K562 (cell line): ENCODE results near the gene EAPP. TPM values are rescaled to one million over a fixed set of nuclear protein-coding genes. Genes with fewer than 3 reads are reported as not detected.

ENCODE experiments used
- ATAC-seq: fragments of 200-7000 bp; cut with Tn5 transposase; 3 replicates; pipeline ENCODE4 v1.9.1; 2020; ENCODE audit warnings: moderate library complexity
- BruUV-seq: library from RNA; stranded (reverse); fragments of 400-500 nt; replicated peaks from 2 replicates; lab custom pipeline; 2021; lab: Mats Ljungman, UMichigan
- CTCF ChIA-PET: fragments of 300-600 bp; formaldehyde crosslinking; extraction: SDS; loops from one replicate; lab custom pipeline; 2021; ENCODE audit warnings: low intra/inter-chr PET ratio; lab: Yijun Ruan, JAX
- POLR2A ChIA-PET: fragments of 300-600, 350-650 bp; sonication (Branson Sonifier 250); formaldehyde crosslinking; extraction: SDS; loops from one replicate; lab custom pipeline; 2021; ENCODE audit warnings: antibody characterized with exemption, inconsistent platforms; lab: Yijun Ruan, JAX
- DNase-seq, 4 experiments: peaks; one replicate each; pipeline versions ENCODE4 v3.0.0 to v3.0.0-alpha.2; 2011 to 2018; ENCODE audit warnings: low spot score in 3 of 4, mixed read lengths in 3 of 4; ENCODE audit errors: extremely low read depth in 1 of 4
- FAIRE-seq: peaks from 2 replicates; lab custom pipeline; 2011; peaks lifted over from hg19 to GRCh38; lab: Jason Lieb, UNC
- H2AFZ ChIP-seq: 2 replicates; pipeline ENCODE4 v1.6.0; 2011; ENCODE audit warnings: low read depth, low read length, control low read depth, inconsistent platforms
- H3K27ac ChIP-seq: fragments of 200-600 bp; 3 replicates; pipeline ENCODE4 v1.8.0; 2011; ENCODE audit warnings: low read depth, mild to moderate bottlenecking, control low read depth, inconsistent platforms, low read length, moderate library complexity, mixed read lengths; ENCODE audit errors: extremely low read depth
- H3K27me3 ChIP-seq, 2 experiments: fragments of 300-600 bp in 1 of 2; 2 replicates in 1 of 2; 3 replicates in 1 of 2; pipeline versions ENCODE4 v1.6.0 to v1.8.0; 2011; ENCODE audit warnings: inconsistent platforms in 2 of 2, low read length in 2 of 2, mild to moderate bottlenecking in 1 of 2, mixed read lengths in 1 of 2, moderate library complexity in 1 of 2; ENCODE audit not compliant: control insufficient read depth in 2 of 2, insufficient read depth in 2 of 2
- H3K36me3 ChIP-seq: fragments of 300-600 bp; 3 replicates; pipeline ENCODE4 v1.8.0; 2011; ENCODE audit warnings: mild to moderate bottlenecking, low read length, inconsistent platforms; ENCODE audit not compliant: control insufficient read depth, insufficient read depth
- H3K4me1 ChIP-seq, 2 experiments: fragments of 200-600 bp in 1 of 2; replicated peaks in 1 of 2; 2 replicates in 1 of 2; 3 replicates in 1 of 2; pipeline versions ENCODE4 v1.5.1 to v1.8.0; 2011; ENCODE audit warnings: inconsistent platforms in 2 of 2, low read length in 2 of 2, mild to moderate bottlenecking in 1 of 2, mixed read lengths in 1 of 2, moderate library complexity in 1 of 2; ENCODE audit not compliant: control insufficient read depth in 2 of 2, insufficient read depth in 2 of 2
- H3K4me2 ChIP-seq: 2 replicates; pipeline ENCODE4 v1.6.1; 2011; ENCODE audit warnings: low read length, control low read depth, inconsistent platforms, mixed read lengths; ENCODE audit not compliant: insufficient read depth
- H3K4me3 ChIP-seq: fragments of 200-600 bp; sonication (generic), shearing (Covaris generic); 2 replicates; pipeline ENCODE4 v1.5.1; 2016; ENCODE audit warnings: control low read depth, inconsistent platforms
- H3K79me2 ChIP-seq: fragments of 200-600 bp; 3 replicates; pipeline ENCODE4 v1.8.0; 2011; ENCODE audit warnings: low read length, inconsistent platforms; ENCODE audit not compliant: control insufficient read depth, insufficient read depth
- H3K9ac ChIP-seq, 2 experiments: 2 replicates each; pipeline versions ENCODE4 v1.6.0 to v1.6.1; 2011; ENCODE audit warnings: low read depth in 2 of 2, low read length in 2 of 2, control low read depth in 1 of 2, inconsistent platforms in 1 of 2, mild to moderate bottlenecking in 1 of 2, mixed read lengths in 1 of 2; ENCODE audit not compliant: insufficient read depth in 1 of 2
- H3K9me1 ChIP-seq: one replicate; pipeline ENCODE4 v1.6.0; 2011; ENCODE audit warnings: inconsistent platforms, mild to moderate bottlenecking, low read length, moderate library complexity; ENCODE audit not compliant: control insufficient read depth, insufficient read depth
- H3K9me3 ChIP-seq: replicated peaks from 2 replicates; pipeline ENCODE4 v1.5.1; 2011; ENCODE audit warnings: low read depth, low read length, inconsistent platforms; ENCODE audit not compliant: control insufficient read depth, insufficient read depth
- H4K20me1 ChIP-seq: replicated peaks from 2 replicates; pipeline ENCODE4 v1.6.1; 2011; ENCODE audit warnings: low read length, inconsistent platforms, mixed read lengths; ENCODE audit not compliant: control insufficient read depth, insufficient read depth
- GATAD2A ChIP-seq: fragments of 450-650 bp; IDR thresholded peaks from 2 replicates; pipeline ENCODE4 v1.6.1; 2017
- GTF2E2 ChIP-seq: fragments of 200-800 bp; sonication (Bioruptor generic); IDR thresholded peaks from 2 replicates; pipeline ENCODE4 v1.6.1; 2016; ENCODE audit warnings: missing genetic modification characterization, missing compliant biosample characterization
- PTTG1 ChIP-seq: fragments of 450-650 bp; IDR thresholded peaks from 2 replicates; pipeline ENCODE4 v1.6.1; 2016; ENCODE audit warnings: low read depth, mild to moderate bottlenecking, missing genetic modification characterization, missing compliant biosample characterization
- RFX1 ChIP-seq: fragments of 450-650 bp; IDR thresholded peaks from 2 replicates; pipeline ENCODE4 v1.6.1; 2016; ENCODE audit warnings: mild to moderate bottlenecking, moderate library complexity
- ZFX ChIP-seq: sonication (generic); formaldehyde crosslinking; IDR thresholded peaks from 2 replicates; pipeline ENCODE4 v1.8.0; 2022; ENCODE audit warnings: mild to moderate bottlenecking, missing genetic modification reagents, moderate library complexity
- ZHX1 ChIP-seq: fragments of 150-350 bp; conservative IDR thresholded peaks from 2 replicates; pipeline ENCODE4 v1.6.1; 2014; ENCODE audit warnings: low read length
- ZKSCAN3 ChIP-seq: fragments of 250-450 bp; sonication (Bioruptor Pico); IDR thresholded peaks from 2 replicates; pipeline ENCODE4 v1.4.0; 2020
- ZNF551 ChIP-seq: fragments of 250-450 bp; sonication (Bioruptor Pico); IDR thresholded peaks from 2 replicates; pipeline ENCODE4 v1.5.0; 2021; ENCODE audit warnings: mild to moderate bottlenecking, moderate library complexity
- ZNF561 ChIP-seq: fragments of 450-650 bp; formaldehyde crosslinking; conservative IDR thresholded peaks from 2 replicates; pipeline ENCODE4 v1.4.0; 2020; ENCODE audit warnings: mild to moderate bottlenecking, moderate library complexity
- WGBS: fragments of 100-300 bp; shearing (Covaris generic); methylation state at CpG from one replicate; pipeline ENCODE4 v1.1.6; 2016; ENCODE audit warnings: low coverage, mixed read lengths; ENCODE audit not compliant: insufficient coverage; ENCODE audit errors: missing lambda C conversion rate; 5-methylcytosine and 5-hydroxymethylcytosine counted together
- in situ Hi-C: fragments of 300-500 bp; cut with MboI; formaldehyde crosslinking; loops from 4 replicates; pipeline ENCODE4 v1.15.0; 2018; ENCODE audit warnings: inconsistent platforms, mixed read lengths
- intact Hi-C: fragments of 100-400 bp; cut with micrococcal nuclease; formaldehyde crosslinking; loops from 2 replicates; pipeline ENCODE4 v1.14.2; 2022
- polyA plus RNA-seq, 8 experiments: library from polyadenylated mRNA; depleted of rRNA in 4 of 8; stranded (reverse) in 5 of 8; unstranded in 3 of 8; fragments of >200 nt; fragmentation: Nextera tagmentation in 2 of 8; fragmentation: Illumina TruSeq in 1 of 8; extraction: Ambion mirVana in 2 of 8; extraction: Trizol in 1 of 8; gene quantifications; 2 replicates each; pipeline versions ENCODE4 v1.2.1 to v1.2.3, GENCODE V29; 2011 to 2014; ENCODE audit warnings: inconsistent platforms in 1 of 8, missing spikeins in 1 of 8
- total RNA-seq, 7 experiments: library from RNA; depleted of rRNA in 6 of 7; stranded (reverse); fragments of >200 nt in 6 of 7; fragmentation: Illumina TruSeq in 2 of 7; extraction: Trizol in 2 of 7; gene quantifications; 2 replicates each; pipeline versions ENCODE4 v1.2.1 to v1.2.3, GENCODE V29; 2011 to 2021; ENCODE audit warnings: low replicate concordance in 1 of 7
- TF ChIP-seq, protein P1 (sequence below), 3 experiments: IDR thresholded peaks in 2 of 3; conservative IDR thresholded peaks in 1 of 3; 2 replicates each; pipeline ENCODE4 v1.5.1; 2011 to 2012; ENCODE audit warnings: low read length in 3 of 3, mild to moderate bottlenecking in 3 of 3, control low read depth in 2 of 3, improper control_type of control experiment in 1 of 3, inconsistent platforms in 1 of 3, low read depth in 1 of 3, mixed read lengths in 1 of 3, moderate library complexity in 1 of 3; ENCODE audit not compliant: insufficient read depth in 2 of 3
- TF ChIP-seq, protein P2 (sequence below): IDR thresholded peaks from 2 replicates; pipeline ENCODE4 v1.6.1; 2016; ENCODE audit warnings: missing genetic modification characterization, missing compliant biosample characterization

The EAPP gene
- total and polyA plus RNA-seq, 9 of the 15 experiments (the other 6 are each of a cell fraction or from before 2014, with no cell fraction given): 19.0 to 67.6 (median 30.3) TPM

DNA sequence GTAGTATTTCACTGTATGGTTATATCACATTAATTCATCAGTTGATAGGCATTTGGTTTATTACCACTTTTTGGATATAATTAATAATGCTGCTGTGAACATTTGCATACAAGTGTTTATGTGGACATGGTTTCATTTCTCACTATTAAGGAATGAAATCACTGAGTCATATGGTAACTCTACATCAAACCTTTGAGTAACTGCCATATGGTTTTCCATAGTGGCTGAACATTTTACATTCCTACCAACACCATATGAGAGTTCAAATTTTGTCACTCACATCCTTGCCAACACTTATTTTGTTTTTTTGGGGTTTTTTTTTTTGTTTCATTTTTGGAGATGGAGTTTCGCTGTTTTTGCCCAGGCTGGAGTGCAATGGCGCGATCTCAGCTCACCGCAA is 30.2 kb upstream of the EAPP start:
- 100% methylated on average over 1 of the region's 4 CpGs for WGBS
- no TSS peak for BruUV-seq
- no peaks in the 10 kb centered on the region for H3K9me3 ChIP-seq
- intact Hi-C loops: no loop called here
- no peak overlapping the region for H2AFZ ChIP-seq
- no peak overlapping the region for H3K27ac ChIP-seq
- H3K79me2 ChIP-seq: no peaks in the 10 kb centered on the region
- CTCF ChIA-PET: no interaction called here
- H3K9ac ChIP-seq: no peak overlapping the region
- H3K4me1 ChIP-seq: no peaks in the 10 kb centered on the region
- FAIRE-seq (no peak), DNase-seq (no peak)
- POLR2A ChIA-PET: interaction anchor here (0.7 kb wide), 1 partner anchor 42 kb away, joined by 3 read pairs; no protein-coding TSS in a partner anchor
- TF ChIP-seq ZHX1 (no peak), ZFX (CRISPR knock-in tag) (no peak), ZNF561 (CRISPR knock-in tag) (no peak), ZKSCAN3 (CRISPR knock-in tag) (no peak), PTTG1 (no peak), GATAD2A (no peak), GTF2E2 (no peak), RFX1 (no peak), ZNF551 (CRISPR knock-in tag) (no peak)
- TF ChIP-seq, protein P1, sequence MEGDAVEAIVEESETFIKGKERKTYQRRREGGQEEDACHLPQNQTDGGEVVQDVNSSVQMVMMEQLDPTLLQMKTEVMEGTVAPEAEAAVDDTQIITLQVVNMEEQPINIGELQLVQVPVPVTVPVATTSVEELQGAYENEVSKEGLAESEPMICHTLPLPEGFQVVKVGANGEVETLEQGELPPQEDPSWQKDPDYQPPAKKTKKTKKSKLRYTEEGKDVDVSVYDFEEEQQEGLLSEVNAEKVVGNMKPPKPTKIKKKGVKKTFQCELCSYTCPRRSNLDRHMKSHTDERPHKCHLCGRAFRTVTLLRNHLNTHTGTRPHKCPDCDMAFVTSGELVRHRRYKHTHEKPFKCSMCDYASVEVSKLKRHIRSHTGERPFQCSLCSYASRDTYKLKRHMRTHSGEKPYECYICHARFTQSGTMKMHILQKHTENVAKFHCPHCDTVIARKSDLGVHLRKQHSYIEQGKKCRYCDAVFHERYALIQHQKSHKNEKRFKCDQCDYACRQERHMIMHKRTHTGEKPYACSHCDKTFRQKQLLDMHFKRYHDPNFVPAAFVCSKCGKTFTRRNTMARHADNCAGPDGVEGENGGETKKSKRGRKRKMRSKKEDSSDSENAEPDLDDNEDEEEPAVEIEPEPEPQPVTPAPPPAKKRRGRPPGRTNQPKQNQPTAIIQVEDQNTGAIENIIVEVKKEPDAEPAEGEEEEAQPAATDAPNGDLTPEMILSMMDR (IDR thresholded peaks at IDR 0.05 in 2 of 3, conservative IDR thresholded peaks at IDR 0.05 in 1 of 3; ENCODE audit: insufficient read depth in 2 of 3, low read depth in 1 of 3, low read length in 3 of 3): no peak
- TF ChIP-seq, protein P2, sequence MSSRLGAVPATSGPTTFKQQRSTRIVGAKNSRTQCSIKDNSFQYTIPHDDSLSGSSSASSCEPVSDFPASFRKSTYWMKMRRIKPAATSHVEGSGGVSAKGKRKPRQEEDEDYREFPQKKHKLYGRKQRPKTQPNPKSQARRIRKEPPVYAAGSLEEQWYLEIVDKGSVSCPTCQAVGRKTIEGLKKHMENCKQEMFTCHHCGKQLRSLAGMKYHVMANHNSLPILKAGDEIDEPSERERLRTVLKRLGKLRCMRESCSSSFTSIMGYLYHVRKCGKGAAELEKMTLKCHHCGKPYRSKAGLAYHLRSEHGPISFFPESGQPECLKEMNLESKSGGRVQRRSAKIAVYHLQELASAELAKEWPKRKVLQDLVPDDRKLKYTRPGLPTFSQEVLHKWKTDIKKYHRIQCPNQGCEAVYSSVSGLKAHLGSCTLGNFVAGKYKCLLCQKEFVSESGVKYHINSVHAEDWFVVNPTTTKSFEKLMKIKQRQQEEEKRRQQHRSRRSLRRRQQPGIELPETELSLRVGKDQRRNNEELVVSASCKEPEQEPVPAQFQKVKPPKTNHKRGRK (tag): no peak
- TF ChIP-seq, all 486 proteins: peak for 0
- H3K36me3 ChIP-seq: peaks cover 50% of the 10 kb centered on the region; the same call in 1 of the 3 replicates
- no peaks in the 10 kb centered on the region for H4K20me1 ChIP-seq
- H3K9me1 ChIP-seq: no peaks in the 10 kb centered on the region
- no peaks in the 10 kb centered on the region for H3K27me3 ChIP-seq
- no peak for ATAC-seq
- no peak overlapping the region for H3K4me3 ChIP-seq
- H3K4me2 ChIP-seq: no peak overlapping the region
- in situ Hi-C loops: no loop called here
